AG10803 (cell line): ENCODE data around the gene CBL.
A peak's percentile ranks its signal among the peaks of the same experiment; 100 is the strongest.

Source experiments
- DNase-seq: peaks from one replicate; pipeline ENCODE4 v3.0.0; 2010; ENCODE audit warnings: low read depth
- H3K4me3 ChIP-seq: 2 replicates; pipeline ENCODE4 v1.5.1; 2011; ENCODE audit warnings: mild to moderate bottlenecking, low read length, control low read depth
- CTCF ChIP-seq: conservative IDR thresholded peaks from 2 replicates; pipeline ENCODE4 v1.5.1; 2011; ENCODE audit warnings: mild to moderate bottlenecking, low read length, control low read depth, inconsistent platforms

Gene CBL

GRCh38 chr11:119205574-119206510, at the start of gene CBL:
CBL (plus strand) TSS chr11:119206339; CDS start chr11:119206418, 79 bp downstream.
- peak within 1 kb of the TSS; percentile 90 for H3K4me3 ChIP-seq
- TF ChIP-seq CTCF = peak; percentile 73
- peak; percentile 84 for DNase-seq

GRCh38 chr11:119156496-119156895, 49.6 kb upstream of the CBL start:
- no peak for TF ChIP-seq CTCF
- no peak for DNase-seq

GRCh38 chr11:119157063-119157462, 49.1 kb upstream of the CBL start:
- no peak for TF ChIP-seq CTCF
- DNase-seq = no peak
- no peak overlapping the region for H3K4me3 ChIP-seq

More at GRCh38 chr11:119156496-119156895, 49.6 kb upstream of the CBL start:
- H3K4me3 ChIP-seq = no peak overlapping the region

GRCh38 chr11:119158467-119158866, 47.7 kb upstream of the CBL start:
- DNase-seq = no peak
- no peak overlapping the region for H3K4me3 ChIP-seq
- TF ChIP-seq CTCF = no peak

- TF ChIP-seq CTCF = no peak
Observed at GRCh38 chr11:119160151-119160550, 46.0 kb upstream of the CBL start.

GRCh38 chr11:119161871-119162270, 44.3 kb upstream of the CBL start:
- TF ChIP-seq CTCF = no peak
- H3K4me3 ChIP-seq = no peak overlapping the region
- DNase-seq = no peak

More at GRCh38 chr11:119160151-119160550, 46.0 kb upstream of the CBL start:
- no peak overlapping the region for H3K4me3 ChIP-seq
- no peak for DNase-seq
